Measurements from ENCODE around the gene ATRIP.

The ATRIP gene

DNA sequence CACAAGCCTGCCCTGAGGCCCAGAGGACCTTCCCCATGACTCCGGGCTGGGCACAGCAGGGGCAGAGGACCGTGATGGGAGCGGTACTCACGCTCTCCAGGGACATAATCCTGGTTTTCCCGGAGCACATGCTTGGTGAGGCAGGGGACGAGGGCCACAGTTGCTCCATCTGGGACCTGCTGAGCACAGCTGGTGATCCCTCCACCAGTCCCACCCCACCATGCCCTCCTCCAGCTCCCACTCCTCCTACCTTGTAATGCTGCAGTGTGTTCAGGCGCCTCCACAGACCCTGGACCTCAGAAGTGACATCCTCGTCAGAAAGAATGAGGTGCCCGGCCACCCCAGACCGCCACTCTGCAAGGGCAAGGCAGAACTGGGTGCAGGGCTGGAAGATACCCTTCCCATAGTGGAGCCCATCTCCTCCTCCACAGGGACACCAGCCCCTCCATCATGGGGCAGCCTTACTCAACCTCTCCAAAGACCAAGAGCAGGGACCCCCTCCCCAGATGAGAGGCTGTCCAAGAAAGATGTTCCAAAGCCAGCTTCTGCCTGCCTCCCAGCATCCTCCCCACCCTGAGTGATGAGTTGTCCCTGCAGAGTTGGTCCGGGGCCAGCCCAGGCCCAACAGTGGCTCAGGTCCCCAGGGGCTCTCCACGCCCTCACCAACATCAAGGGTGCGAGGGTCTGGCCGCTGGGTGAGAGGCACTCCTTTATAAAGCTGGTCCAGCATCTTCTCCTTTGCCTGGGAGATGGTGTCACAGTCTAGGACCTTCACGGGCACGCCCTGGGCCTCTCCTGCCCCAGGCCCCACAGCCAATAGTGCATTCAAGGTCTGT, 36.1 kb upstream of the ATRIP start:
- DNase-seq, result no peak

- DNase-seq, result no peak
Observed at GRCh38 chr3:48411041-48411588, 35.4 kb upstream of the ATRIP start.

DNA sequence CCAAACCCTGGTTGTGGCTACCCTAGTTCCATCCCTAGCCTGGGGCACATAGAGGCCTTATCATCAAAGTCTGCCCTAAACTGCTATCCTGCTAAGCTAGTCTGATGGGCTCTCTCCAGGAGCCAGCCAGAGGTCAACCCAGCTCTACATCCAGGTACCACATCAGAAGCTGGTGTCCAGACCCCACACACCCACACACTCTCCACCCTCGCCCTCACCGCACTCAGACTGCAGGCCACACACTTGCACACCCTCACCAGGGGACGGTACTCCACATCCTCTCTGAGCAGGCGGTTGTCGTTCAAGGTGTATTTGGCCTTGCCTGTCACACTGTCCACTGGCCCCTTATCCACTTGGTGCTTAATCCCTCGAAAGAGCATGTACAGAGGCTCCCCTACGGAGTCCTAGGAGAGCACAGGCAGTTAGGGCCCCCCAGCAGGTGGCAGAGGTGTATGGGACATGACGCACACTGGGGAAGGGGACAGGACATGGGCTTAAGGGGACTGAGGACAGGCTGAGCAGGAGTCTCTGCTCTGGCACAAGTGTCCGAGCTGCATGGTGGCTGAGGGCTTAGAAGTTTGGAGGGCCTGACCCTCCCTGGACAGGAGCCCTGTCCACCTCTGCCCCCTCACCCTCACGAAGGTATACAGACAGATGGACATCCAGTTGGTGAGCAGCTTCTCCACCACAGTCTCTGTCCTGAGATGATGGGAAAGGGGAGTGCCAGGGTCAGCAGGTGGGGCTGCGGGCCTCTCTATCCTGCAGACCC, 34.7 kb upstream of the ATRIP start:
- DNase-seq, result no peak

DNA sequence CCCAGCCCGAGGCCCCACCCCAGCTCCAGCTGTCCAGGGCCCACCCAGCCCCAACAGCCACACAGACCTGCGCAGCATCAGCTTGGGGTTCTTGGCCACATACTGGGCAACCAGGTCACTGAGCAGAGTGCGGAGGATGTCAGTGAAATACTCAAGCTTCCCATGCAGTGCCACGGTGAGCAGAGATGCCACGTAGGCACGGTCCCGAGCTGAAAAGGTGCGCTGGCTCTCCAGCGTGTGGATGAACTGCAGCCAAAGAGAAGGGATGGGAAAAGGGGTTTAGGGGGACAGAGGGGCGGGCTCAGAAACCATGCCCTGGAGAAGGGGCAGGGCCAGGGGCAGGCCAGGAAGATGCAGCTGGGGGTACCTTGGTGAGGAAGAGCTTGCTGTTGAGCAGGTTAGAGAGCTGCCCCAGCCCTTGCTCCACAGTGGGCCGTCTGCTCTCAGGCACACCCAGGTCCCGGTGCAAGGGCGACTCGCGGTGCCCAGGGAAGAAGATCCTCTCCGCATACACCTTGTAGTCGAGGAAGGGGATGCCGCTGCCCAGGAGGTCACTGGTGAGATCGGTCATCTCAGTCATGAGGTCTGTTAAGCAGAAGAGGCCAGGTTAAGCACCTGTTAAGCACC, 34.0 kb upstream of the ATRIP start:
- DNase-seq, result no peak

GRCh38 chr3:48413086-48413485, 33.5 kb upstream of the ATRIP start:
- DNase-seq, result no peak

- no peak for DNase-seq
Observed at GRCh38 chr3:48413611-48414010, 32.9 kb upstream of the ATRIP start.

GRCh38 chr3:48414376-48415250, 31.9 kb upstream of the ATRIP start:
- DNase-seq, result no peak

DNA sequence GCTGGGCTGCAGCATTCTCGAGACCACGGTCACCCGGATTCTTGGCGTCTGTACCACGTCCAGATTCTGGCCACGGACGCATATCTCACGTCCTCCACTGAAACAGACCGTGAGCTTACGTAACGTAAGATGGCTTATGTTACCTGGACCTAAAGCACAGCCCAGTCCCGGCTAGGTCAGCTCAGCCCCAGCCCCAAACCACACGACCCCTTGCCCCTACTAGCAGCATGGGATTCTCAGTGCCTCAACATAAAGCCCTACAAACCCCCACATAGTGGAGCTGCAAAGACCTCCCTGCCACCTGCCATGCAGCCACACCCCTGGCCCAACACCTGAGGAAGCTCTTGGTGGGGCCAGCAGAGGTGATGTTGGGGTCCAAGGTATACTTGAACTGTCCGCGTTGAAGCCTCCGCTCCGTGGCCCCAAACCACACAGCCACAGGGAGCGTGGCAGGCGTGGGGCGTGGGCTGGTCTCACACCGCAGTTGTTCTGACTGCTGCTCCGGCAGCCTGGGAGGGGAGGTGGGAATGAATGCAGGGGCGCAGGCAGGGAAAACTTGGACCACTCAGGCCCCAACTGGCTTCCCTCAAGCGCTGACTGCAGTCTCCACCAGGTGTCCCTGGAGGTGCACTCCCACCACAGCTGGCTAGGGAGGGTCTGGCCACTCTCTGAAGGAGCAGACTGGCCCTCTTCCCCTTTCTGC, 31.1 kb upstream of the ATRIP start:
- no peak for DNase-seq

DNA sequence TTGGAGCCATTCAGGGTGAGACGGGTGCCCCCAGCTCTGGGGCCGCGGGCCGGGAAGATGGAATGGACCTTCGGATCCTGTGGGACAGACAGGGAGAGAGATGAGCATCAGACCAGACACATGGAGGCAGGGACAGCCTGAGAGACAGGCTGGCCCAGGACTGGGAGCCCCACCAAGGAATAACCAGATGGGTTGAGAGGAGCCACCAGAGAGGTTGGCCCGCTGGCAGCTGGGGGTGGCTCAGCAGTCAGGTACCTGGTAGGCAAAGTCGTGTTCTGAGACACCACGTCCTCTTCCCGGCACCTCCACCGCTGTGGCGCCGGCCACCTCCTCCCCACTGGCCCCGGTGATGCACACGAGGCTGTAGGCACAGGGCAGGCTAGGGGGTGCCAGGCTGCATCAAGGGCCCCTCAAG, 30.4 kb upstream of the ATRIP start:
- DNase-seq, result no peak

DNA sequence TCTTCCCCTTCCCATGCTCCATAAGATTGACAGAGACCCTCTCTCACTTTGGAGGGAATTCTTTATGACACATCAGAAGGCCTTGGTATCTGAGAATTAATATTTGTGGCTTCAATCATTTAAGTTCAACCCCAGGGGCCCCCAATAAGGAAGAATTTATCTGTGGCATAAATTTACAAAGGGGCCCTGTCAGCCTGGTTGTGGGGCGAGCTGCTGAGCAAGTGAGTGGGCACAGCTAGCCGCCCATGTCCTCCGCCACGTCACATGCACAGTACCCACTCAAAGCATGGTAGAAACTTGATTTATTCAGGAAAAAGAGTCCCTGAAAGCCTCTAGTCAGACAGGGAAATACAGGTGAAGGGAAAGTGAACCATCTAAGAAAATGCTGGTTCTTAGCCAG, 30.0 kb upstream of the ATRIP start:
- no peak for DNase-seq

DNA sequence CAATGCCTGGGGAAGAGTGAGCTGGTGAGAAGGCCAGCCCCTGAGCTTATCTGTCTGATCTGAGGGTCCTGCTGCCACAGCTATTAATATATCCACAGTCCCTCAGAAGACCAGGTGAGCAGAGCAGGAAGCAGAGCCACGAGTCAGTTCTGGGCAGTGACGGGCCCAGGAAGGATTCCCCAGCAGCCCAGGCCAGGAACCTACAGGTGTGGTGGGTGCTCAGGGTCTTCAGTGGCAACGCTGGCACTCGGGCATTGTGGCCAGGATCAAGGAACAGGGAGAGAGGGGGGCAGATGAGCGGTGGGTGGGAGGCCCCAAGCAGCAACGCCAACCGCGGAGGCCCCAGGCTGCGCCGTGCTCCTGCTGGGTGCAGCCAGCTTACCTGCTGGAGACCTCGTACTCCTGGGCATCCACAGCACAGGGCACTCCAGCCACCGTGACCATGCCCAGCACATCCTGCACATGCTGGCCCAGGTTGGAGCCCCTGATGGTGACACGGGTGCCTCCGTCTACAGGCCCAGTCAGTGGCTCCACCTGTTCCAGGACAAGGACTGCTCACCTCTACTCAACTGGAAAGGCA, 28.9 kb upstream of the ATRIP start:
- no peak for DNase-seq

DNA sequence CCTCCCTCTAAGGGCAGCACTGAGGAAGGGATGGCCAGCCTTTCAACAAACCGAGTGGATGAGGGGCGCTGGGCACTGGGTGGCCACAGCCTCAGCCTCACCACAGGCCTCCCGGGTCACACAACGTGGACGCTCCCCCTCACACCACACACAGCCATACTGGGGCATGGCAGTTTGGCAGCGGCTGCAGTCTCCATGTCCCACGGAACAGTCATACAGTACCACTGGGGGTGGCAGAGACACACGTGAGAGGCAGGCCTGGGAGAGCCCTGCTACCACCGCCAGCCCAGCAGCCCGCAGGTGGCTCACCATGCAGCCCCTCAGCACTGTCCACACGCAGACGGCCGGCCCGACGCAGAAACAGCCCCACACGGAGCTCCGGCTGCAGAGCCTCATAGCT, 28.4 kb upstream of the ATRIP start:
- DNase-seq, result no peak

GRCh38 chr3:48418651-48419050, 27.9 kb upstream of the ATRIP start:
- no peak for DNase-seq

GRCh38 chr3:48419149-48419548, 27.4 kb upstream of the ATRIP start:
- no peak for DNase-seq

DNA sequence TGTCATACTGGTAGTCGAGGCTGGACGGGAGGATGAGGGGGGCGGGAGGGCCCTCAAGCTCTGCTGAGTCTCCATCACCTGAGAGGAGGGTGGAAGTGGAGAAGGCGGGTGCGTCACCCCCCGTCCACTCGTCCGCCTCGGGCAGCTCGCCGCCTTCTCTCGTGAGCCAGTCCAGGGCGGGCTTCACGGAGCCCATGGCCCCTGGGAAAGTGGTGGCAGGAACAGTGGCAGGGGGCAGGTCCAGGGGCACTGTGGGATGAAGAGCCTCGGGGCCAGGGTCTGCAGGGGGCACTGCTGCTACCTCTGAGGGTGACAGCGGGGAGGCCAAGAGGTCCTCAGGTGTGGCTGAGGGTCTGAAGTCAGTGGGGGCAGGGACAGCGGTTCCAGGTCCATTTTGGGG, 26.9 kb upstream of the ATRIP start:
- DNase-seq, result no peak

DNA sequence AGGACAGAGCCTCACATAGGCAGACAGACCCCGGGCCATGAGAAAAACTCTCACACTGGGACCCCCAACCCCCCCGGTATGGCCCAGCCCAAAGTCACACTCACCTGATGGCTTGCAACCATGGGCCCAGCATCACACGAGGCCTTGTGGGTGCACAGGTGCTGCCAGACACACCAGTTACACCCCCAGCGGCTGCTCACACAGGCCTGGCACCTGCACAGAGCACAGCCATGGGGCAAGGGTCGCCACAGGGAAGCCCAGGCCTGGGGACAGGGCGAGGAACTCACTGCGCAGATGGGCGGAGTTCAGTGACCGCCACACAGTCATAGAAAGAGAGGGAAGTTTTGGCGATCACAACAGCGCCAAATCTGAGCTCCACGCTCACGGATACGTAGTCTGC, 26.0 kb upstream of the ATRIP start:
- DNase-seq, result no peak

GRCh38 chr3:48422272-48422671, 24.3 kb upstream of the ATRIP start:
- DNase-seq, result no peak

- no peak for DNase-seq
Observed at GRCh38 chr3:48422681-48423080, 23.9 kb upstream of the ATRIP start.

DNA sequence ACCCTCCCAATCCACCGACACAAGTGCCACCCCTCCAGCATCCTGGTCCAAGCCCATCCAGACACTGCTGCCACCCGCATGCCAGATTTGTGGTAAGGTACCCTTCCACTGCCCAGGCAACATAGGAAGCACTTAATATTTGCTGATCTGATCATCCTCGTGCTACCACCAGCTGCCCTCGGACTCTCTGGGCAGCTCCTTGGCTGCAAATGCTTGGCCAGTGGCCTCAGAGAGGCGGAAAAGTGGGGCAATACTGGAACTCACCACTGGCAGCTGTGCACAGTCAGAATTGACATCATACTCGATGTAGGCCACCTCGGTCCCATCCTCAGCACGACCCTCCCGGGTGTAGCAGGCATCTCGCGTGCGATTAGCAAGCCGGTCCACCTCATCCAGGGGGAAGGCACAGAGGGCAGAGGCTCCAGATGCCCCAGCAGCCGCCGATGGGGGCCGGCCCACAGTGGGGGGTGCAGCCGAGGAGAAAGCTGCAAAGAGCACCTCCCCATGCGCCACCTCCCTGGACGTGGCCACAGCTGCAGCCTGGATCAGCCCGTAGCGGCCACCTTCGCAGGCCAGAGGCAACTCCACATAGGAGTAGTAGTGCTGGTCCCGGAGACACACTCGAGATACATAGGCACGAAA, 23.2 kb upstream of the ATRIP start:
- no peak for DNase-seq

- no peak for DNase-seq
Observed at GRCh38 chr3:48423883-48424695, 22.4 kb upstream of the ATRIP start.
